ENCODE results near the gene FTHL17. TPM values are rescaled to one million over a fixed set of nuclear protein-coding genes. Genes with fewer than 3 reads are reported as not detected.

Gene FTHL17
- polyA plus RNA-seq, 3 donors from 2014 or later, result not detected

- Mint-ChIP-seq H3K4me1 (no peaks in the 10 kb centered on the region), H3K9me3 (peaks cover 0 to 10% (median 1%) of the 10 kb centered on the region in 6 donors), H3K27me3 (ENCODE audit: low read depth in 3 of 3) (peaks cover 0 to 6% (median 1%) of the 10 kb centered on the region in 3 donors), H3K4me3 (no peak overlapping the region), H3K27ac (no peak overlapping the region), H3K36me3 (no peaks in the 10 kb centered on the region)
- no peak for DNase-seq
Observed at GRCh38 chrX:31070057-31070468, 1.8 kb downstream of the FTHL17 start.

DNA sequence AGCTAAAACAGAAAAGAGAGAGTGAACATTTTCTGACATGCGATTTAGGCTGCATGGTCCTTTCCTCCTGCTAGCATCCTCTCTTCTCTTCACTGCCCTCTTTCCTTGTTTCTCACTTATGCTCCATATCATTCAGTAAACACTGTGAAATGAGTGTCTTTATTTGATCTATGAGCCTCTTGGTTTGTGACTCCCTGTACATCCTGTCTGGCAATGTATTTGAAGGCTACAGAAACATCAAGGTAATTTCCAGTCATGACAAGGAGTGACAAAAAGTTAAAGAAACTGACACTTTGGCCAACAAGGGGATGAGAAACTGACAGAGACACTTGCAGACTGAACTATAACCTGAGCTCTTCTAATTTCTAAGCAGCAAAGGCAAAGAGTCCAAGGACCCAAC is 8.7 kb downstream of the FTHL17 start:
- H3K36me3 Mint-ChIP-seq, result no peaks in the 10 kb centered on the region
- H3K4me1 Mint-ChIP-seq, result no peaks in the 10 kb centered on the region
- H3K9me3 Mint-ChIP-seq, result no peaks in the 10 kb centered on the region
- H3K4me3 Mint-ChIP-seq, result no peak overlapping the region
- DNase-seq, result no peak
- peaks cover 0 to 2% (median 0%) of the 10 kb centered on the region in 3 donors for H3K27me3 Mint-ChIP-seq (ENCODE audit: low read depth in 3 of 3)
- no peak overlapping the region for H3K27ac Mint-ChIP-seq

- H3K9me3 Mint-ChIP-seq, result no peaks in the 10 kb centered on the region
- no peaks in the 10 kb centered on the region for H3K4me1 Mint-ChIP-seq
- H3K27me3 Mint-ChIP-seq (ENCODE audit: low read depth in 3 of 3), result peaks cover 0 to 2% (median 0%) of the 10 kb centered on the region in 3 donors
- H3K36me3 Mint-ChIP-seq, result no peaks in the 10 kb centered on the region
- no peak overlapping the region for H3K27ac Mint-ChIP-seq
- DNase-seq, result no peak
- H3K4me3 Mint-ChIP-seq, result no peak overlapping the region
Observed at GRCh38 chrX:31061091-31061490, 10.8 kb downstream of the FTHL17 start.

DNA sequence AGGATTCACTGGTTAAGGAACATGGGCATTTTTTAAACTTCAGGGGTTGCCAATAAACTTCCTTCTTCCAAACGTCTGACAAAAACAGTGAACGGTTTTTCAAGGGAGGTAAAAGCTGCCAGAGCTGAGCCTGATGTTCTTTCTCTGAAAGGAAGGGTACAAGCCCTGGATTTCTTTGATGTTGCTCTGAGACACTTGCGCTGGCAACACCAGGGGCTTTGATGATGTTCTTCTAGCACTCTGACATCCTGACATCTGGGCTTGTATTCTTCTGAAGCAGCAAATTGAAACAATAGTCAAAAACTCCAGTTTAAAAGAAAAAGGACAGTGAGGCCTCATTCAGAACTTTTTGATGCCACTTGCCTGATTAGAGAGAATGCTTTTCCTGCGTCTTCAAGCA is 11.8 kb downstream of the FTHL17 start:
- no peak for DNase-seq
- no peak overlapping the region for H3K27ac Mint-ChIP-seq
- no peaks in the 10 kb centered on the region for H3K36me3 Mint-ChIP-seq
- H3K27me3 Mint-ChIP-seq (ENCODE audit: low read depth in 3 of 3), result peaks cover 0 to 2% (median 0%) of the 10 kb centered on the region in 3 donors
- H3K4me3 Mint-ChIP-seq, result no peak overlapping the region
- no peaks in the 10 kb centered on the region for H3K4me1 Mint-ChIP-seq
- peaks cover 0 to 5% (median 0%) of the 10 kb centered on the region in 6 donors for H3K9me3 Mint-ChIP-seq

DNA sequence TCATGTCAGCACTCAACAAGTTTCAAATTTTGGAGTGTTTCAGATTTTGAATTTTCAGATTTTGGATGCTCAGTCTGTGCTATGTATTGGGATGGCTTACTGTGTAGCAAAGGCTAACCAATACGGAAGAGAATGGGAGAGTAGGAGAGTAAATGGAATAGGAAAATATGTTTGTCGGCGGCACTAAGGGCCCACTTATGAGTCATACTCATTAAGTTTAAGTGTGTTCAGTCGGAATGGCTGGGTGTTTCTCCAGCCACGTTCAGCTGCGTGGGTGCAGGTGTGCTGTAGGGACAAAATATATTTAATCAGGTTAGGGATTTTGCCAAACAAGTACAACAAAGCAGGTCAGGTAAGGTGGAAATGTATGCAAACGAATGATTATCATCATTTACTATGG is 13.6 kb downstream of the FTHL17 start:
- Mint-ChIP-seq H3K27ac (no peak overlapping the region), H3K4me3 (no peak overlapping the region), H3K27me3 (ENCODE audit: low read depth in 3 of 3) (peaks cover 0 to 1% (median 0%) of the 10 kb centered on the region in 3 donors), H3K4me1 (no peaks in the 10 kb centered on the region), H3K9me3 (peaks cover 0 to 6% (median 0%) of the 10 kb centered on the region in 6 donors), H3K36me3 (no peaks in the 10 kb centered on the region)
- no peak for DNase-seq

DNA sequence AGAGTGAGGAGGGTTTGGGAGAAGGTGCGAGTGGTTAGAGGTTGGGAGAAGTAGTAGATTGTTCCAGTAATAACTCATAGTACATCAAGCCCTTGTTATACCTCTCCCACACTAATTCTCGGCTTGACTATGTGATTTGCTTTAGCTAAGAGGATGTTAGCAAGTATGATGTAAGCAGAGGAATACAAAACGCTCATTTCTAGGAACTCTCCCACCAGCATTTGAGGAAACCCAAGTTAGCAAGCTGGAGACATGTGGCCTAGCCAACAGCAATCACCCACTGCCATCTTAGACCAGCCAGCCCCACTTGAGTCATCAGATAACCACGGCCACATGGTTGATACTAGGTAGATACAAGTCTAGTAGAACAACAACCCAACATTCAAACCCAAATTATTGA is 14.2 kb downstream of the FTHL17 start:
- Mint-ChIP-seq H3K4me3 (no peak overlapping the region), H3K27ac (no peak overlapping the region), H3K9me3 (peaks cover 0 to 6% (median 0%) of the 10 kb centered on the region in 6 donors), H3K27me3 (ENCODE audit: low read depth in 3 of 3) (peaks cover 0 to 1% (median 0%) of the 10 kb centered on the region in 3 donors), H3K4me1 (no peaks in the 10 kb centered on the region), H3K36me3 (no peaks in the 10 kb centered on the region)
- no peak for DNase-seq

DNA sequence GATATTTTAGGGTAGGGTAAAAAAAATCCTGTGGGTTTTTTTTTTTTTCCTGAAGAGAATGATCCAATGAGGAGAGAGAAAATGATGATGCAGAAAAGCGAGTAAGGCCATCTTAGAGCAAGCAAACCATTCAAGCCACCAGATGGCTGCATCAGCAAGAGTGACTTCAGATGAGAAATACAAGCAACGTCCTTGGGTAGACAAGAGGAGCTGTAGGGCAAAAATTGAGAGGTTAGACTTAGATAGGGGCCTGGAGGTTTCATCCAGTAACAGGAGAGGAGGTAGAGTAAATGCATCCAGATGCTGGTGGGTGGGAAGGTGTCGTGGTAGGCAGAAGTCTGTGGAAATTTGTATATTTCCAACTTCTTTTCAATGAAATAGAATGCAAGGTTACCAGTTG is 14.6 kb downstream of the FTHL17 start:
- Mint-ChIP-seq H3K36me3 (no peaks in the 10 kb centered on the region), H3K27me3 (ENCODE audit: low read depth in 3 of 3) (peaks cover 0 to 1% (median 0%) of the 10 kb centered on the region in 3 donors), H3K4me1 (no peaks in the 10 kb centered on the region), H3K4me3 (no peak overlapping the region), H3K9me3 (peaks cover 0 to 6% (median 0%) of the 10 kb centered on the region in 6 donors), H3K27ac (no peak overlapping the region)
- DNase-seq, result no peak

DNA sequence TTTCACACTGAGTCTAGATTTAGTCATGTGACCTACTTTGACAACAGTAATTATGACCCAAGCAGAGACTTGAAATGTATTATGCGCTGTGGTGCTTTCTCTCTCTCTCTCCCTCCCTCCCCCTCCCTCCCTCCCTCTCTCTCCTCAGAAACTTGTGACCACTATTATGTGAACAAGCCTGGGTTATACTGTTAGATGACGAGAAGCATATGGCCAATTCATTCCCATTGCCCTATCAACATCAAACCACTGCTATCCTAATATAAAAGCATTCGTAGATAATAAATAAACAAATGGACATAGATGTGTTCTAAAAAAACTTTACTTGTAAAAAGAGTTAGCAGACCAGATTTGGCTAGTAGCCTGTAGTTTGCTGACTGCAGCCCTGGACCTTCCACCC is 18.2 kb downstream of the FTHL17 start:
- H3K9me3 Mint-ChIP-seq, result peaks cover 0 to 6% (median 0%) of the 10 kb centered on the region in 6 donors
- DNase-seq, result no peak
- no peaks in the 10 kb centered on the region for H3K36me3 Mint-ChIP-seq
- no peaks in the 10 kb centered on the region for H3K4me1 Mint-ChIP-seq
- H3K27ac Mint-ChIP-seq, result no peak overlapping the region
- H3K27me3 Mint-ChIP-seq (ENCODE audit: low read depth in 3 of 3), result peaks cover 0 to 4% (median 1%) of the 10 kb centered on the region in 3 donors
- no peak overlapping the region for H3K4me3 Mint-ChIP-seq

GRCh38 chrX:31039327-31039711 is 32.5 kb downstream of the FTHL17 start:
- no peak for DNase-seq
- no peaks in the 10 kb centered on the region for H3K36me3 Mint-ChIP-seq
- H3K27ac Mint-ChIP-seq, result no peak overlapping the region
- no peak overlapping the region for H3K4me3 Mint-ChIP-seq
- H3K27me3 Mint-ChIP-seq (ENCODE audit: low read depth in 3 of 3), result peaks cover 0 to 6% (median 0%) of the 10 kb centered on the region in 3 donors
- H3K4me1 Mint-ChIP-seq, result no peaks in the 10 kb centered on the region
- H3K9me3 Mint-ChIP-seq, result no peaks in the 10 kb centered on the region

DNA sequence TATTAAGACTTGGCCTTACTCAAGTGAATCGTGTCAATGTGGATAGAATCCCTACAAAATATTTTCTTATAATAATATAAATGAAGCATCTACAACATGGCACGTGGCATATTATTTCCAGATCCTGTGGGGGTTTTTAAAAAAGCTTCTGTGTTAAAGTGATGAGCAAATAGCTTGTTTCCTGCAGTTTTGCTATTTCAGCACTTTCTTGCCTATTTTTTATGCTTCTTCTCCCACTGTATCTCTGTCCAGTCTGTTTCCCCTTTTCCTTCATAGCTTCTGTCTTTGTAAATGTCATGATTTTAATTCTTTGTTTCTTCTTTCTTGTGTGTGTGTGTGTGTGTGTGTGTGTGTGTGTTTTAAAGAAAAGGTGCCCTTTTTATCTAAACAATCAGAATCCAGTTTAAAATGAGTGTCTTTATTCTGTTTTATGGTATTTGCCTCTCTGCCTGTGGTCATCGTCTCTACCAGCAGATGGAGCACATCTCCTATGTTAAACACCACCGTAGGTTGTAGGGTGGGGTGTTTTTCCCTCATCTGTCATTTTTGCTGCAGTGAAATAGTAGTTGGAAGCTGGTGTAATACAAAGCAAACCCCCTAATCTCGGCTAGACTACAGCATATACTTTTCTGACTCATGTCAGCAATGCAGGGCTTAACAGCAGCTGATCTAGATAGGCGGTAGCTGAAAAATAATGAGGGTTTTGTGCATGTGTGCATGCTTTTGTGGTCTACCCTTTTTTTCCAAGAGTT is 33.1 kb downstream of the FTHL17 start:
- DNase-seq, result no peak
- H3K4me1 Mint-ChIP-seq, result no peaks in the 10 kb centered on the region
- no peak overlapping the region for H3K27ac Mint-ChIP-seq
- H3K4me3 Mint-ChIP-seq, result no peak overlapping the region
- no peaks in the 10 kb centered on the region for H3K36me3 Mint-ChIP-seq
- no peaks in the 10 kb centered on the region for H3K9me3 Mint-ChIP-seq
- peaks cover 0 to 6% (median 0%) of the 10 kb centered on the region in 3 donors for H3K27me3 Mint-ChIP-seq (ENCODE audit: low read depth in 3 of 3)

DNA sequence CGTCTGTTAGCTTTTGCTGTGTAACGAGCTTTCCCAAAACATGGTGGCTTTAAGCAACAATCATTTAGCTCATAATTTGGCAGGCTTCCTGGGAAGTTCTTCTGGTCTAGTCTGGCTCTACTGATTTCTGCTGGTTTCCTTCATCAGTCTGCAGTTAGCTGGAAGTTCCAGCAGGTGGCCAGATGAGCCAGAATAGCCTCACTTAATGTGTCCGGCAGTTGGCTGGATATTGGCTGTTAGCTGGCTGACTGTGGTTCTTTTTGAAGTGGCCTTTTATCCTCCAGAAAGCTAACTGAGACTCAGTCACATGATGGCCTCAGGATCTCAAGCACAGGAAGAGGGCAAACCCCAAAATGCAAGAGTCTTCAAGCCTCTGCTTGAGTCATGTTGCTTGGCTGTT is 34.9 kb downstream of the FTHL17 start:
- peaks cover 0 to 6% (median 0%) of the 10 kb centered on the region in 3 donors for H3K27me3 Mint-ChIP-seq (ENCODE audit: low read depth in 3 of 3)
- H3K9me3 Mint-ChIP-seq, result no peaks in the 10 kb centered on the region
- H3K36me3 Mint-ChIP-seq, result no peaks in the 10 kb centered on the region
- H3K4me1 Mint-ChIP-seq, result no peaks in the 10 kb centered on the region
- no peak for DNase-seq
- no peak overlapping the region for H3K4me3 Mint-ChIP-seq
- H3K27ac Mint-ChIP-seq, result no peak overlapping the region

- H3K4me1 Mint-ChIP-seq, result no peaks in the 10 kb centered on the region
- DNase-seq, result no peak
- H3K4me3 Mint-ChIP-seq, result no peak overlapping the region
- peaks cover 0 to 4% (median 1%) of the 10 kb centered on the region in 6 donors for H3K9me3 Mint-ChIP-seq
- no peak overlapping the region for H3K27ac Mint-ChIP-seq
- H3K36me3 Mint-ChIP-seq, result no peaks in the 10 kb centered on the region
- peaks cover 0 to 10% (median 6%) of the 10 kb centered on the region in 3 donors for H3K27me3 Mint-ChIP-seq (ENCODE audit: low read depth in 3 of 3)
Observed at GRCh38 chrX:31027351-31027750, 44.5 kb downstream of the FTHL17 start.

- peaks cover 0 to 12% (median 10%) of the 10 kb centered on the region in 3 donors for H3K27me3 Mint-ChIP-seq (ENCODE audit: low read depth in 3 of 3)
- no peak overlapping the region for H3K4me3 Mint-ChIP-seq
- peaks cover 0 to 4% (median 0%) of the 10 kb centered on the region in 6 donors for H3K9me3 Mint-ChIP-seq
- H3K36me3 Mint-ChIP-seq, result no peaks in the 10 kb centered on the region
- DNase-seq, result no peak
- no peak overlapping the region for H3K27ac Mint-ChIP-seq
- H3K4me1 Mint-ChIP-seq, result no peaks in the 10 kb centered on the region
Observed at GRCh38 chrX:31024866-31025265, 47.0 kb downstream of the FTHL17 start.

DNA sequence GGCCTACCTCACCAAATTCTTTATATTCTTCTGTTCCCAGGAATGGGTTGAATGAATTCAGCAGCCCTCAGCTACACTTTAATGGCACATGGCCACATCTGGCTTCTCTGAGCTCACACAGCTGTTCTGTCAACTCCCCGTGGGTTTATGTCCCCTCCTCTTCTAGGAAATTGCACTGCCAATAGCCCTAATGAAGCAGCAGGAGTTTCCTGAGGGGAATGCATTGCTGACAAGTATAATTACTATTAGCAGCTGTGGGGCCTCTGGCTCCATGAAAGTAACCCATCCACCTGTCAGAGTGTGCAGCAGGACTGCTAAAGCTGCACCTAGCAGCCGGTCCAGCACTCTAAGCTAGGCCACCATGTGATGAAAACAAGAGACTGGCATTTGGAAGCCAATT is 50.3 kb downstream of the FTHL17 start:
- no peak for DNase-seq
- H3K27ac Mint-ChIP-seq, result no peak overlapping the region
- H3K4me3 Mint-ChIP-seq, result no peak overlapping the region
- H3K27me3 Mint-ChIP-seq (ENCODE audit: low read depth in 3 of 3), result peaks cover 2 to 6% (median 6%) of the 10 kb centered on the region in 3 donors
- no peaks in the 10 kb centered on the region for H3K36me3 Mint-ChIP-seq
- H3K4me1 Mint-ChIP-seq, result no peaks in the 10 kb centered on the region
- H3K9me3 Mint-ChIP-seq, result peaks cover 0 to 4% (median 0%) of the 10 kb centered on the region in 6 donors

Data from immature natural killer cell (primary cell).